Keratinocyte (primary cell): ENCODE data around the gene AGFG1. TPM values are rescaled to one million over a fixed set of nuclear protein-coding genes. Genes with fewer than 3 reads are reported as not detected.

Experiments
- DNase-seq: peaks from one replicate; pipeline ENCODE4 v3.0.0-alpha.2; 2011; ENCODE audit warnings: low read depth, missing footprints, low spot score
- FAIRE-seq: peaks from 2 replicates; lab custom pipeline; 2011; peaks lifted over from hg19 to GRCh38; lab: Jason Lieb, UNC
- H2AFZ ChIP-seq: 2 replicates; pipeline ENCODE4 v1.6.0; 2012; ENCODE audit warnings: low read length, control low read depth, inconsistent platforms; ENCODE audit not compliant: control insufficient read depth
- H3K27ac ChIP-seq: 2 replicates; pipeline ENCODE4 v1.5.1; 2011; ENCODE audit warnings: low read length; ENCODE audit not compliant: control insufficient read depth, insufficient read depth
- H3K27me3 ChIP-seq: 3 replicates; pipeline ENCODE4 v1.6.0; 2011; ENCODE audit warnings: low read length; ENCODE audit not compliant: control insufficient read depth, insufficient read depth; ENCODE audit errors: extremely low read depth
- H3K36me3 ChIP-seq, 2 experiments: 2 replicates in 1 of 2; 3 replicates in 1 of 2; pipeline ENCODE4 v1.5.1; 2011; ENCODE audit warnings: low read length in 2 of 2, mild to moderate bottlenecking in 1 of 2; ENCODE audit not compliant: control insufficient read depth in 2 of 2, insufficient read depth in 2 of 2; ENCODE audit errors: extremely low read depth in 1 of 2
- H3K4me1 ChIP-seq: 3 replicates; pipeline ENCODE4 v1.5.1; 2011; ENCODE audit warnings: low read length; ENCODE audit not compliant: control insufficient read depth, insufficient read depth; ENCODE audit errors: extremely low read depth
- H3K4me2 ChIP-seq: 3 replicates; pipeline ENCODE4 v1.6.0; 2011; ENCODE audit warnings: low read depth, low read length; ENCODE audit not compliant: control insufficient read depth, insufficient read depth; ENCODE audit errors: extremely low read depth
- H3K4me3 ChIP-seq, 3 experiments: fragments of 200-600 bp in 1 of 3; sonication (generic) in 1 of 3; 2 replicates in 2 of 3; 3 replicates in 1 of 3; pipeline ENCODE4 v1.5.1; 2011 to 2016; ENCODE audit warnings: low read length in 3 of 3, mild to moderate bottlenecking in 3 of 3, control low read depth in 2 of 3, inconsistent platforms in 1 of 3, low read depth in 1 of 3, mixed read lengths in 1 of 3, mixed run types in 1 of 3, moderate library complexity in 1 of 3; ENCODE audit not compliant: control insufficient read depth in 2 of 3, insufficient read depth in 2 of 3; ENCODE audit errors: extremely low read depth in 1 of 3
- H3K79me2 ChIP-seq: 2 replicates; pipeline ENCODE4 v1.6.0; 2012; ENCODE audit warnings: low read length; ENCODE audit not compliant: control insufficient read depth, insufficient read depth
- H3K9ac ChIP-seq: 3 replicates; pipeline ENCODE4 v1.6.0; 2011; ENCODE audit warnings: low read length; ENCODE audit not compliant: control insufficient read depth, insufficient read depth; ENCODE audit errors: extremely low read depth
- H3K9me1 ChIP-seq: 3 replicates; pipeline ENCODE4 v1.6.0; 2011; ENCODE audit warnings: low read length; ENCODE audit not compliant: control insufficient read depth, insufficient read depth; ENCODE audit errors: extremely low read depth
- H3K9me3 ChIP-seq: 2 replicates; pipeline ENCODE4 v1.5.1; 2012; ENCODE audit warnings: low read depth, low read length; ENCODE audit not compliant: control insufficient read depth
- H4K20me1 ChIP-seq: 3 replicates; pipeline ENCODE4 v1.6.0; 2011; ENCODE audit warnings: low read length; ENCODE audit not compliant: control insufficient read depth, insufficient read depth; ENCODE audit errors: extremely low read depth
- EZH2 ChIP-seq: IDR thresholded peaks from one replicate; pipeline ENCODE4 v1.6.1; 2012; ENCODE audit warnings: inconsistent platforms, mild to moderate bottlenecking, low read length, moderate library complexity
- dilution Hi-C: fragments of 300-500 bp; cut with MboI; formaldehyde crosslinking; loops from one replicate; pipeline ENCODE4 v1.7.0; 2020; ENCODE audit warnings: low sequenced_read_pairs; ENCODE audit not compliant: extremely low pct_ligation_motif_present
- polyA plus RNA-seq, 5 experiments: library from polyadenylated mRNA; depleted of rRNA in 3 of 5; stranded (reverse) in 3 of 5; stranded (forward) in 1 of 5; unstranded in 1 of 5; fragments of >200 nt; gene quantifications; 1 replicate in 1 of 5; 2 replicates in 3 of 5; 3 replicates in 1 of 5; pipeline versions ENCODE4 v1.2.1 to v1.2.3, GENCODE V29; 2011 to 2012; ENCODE audit warnings: missing spikeins in 2 of 5, low read depth in 1 of 5, low replicate concordance in 1 of 5
- TF ChIP-seq, protein P1 (sequence below), 3 experiments: IDR thresholded peaks in 1 of 3; conservative IDR thresholded peaks in 1 of 3; optimal IDR thresholded peaks in 1 of 3; 2 replicates in 2 of 3; 3 replicates in 1 of 3; pipeline versions ENCODE3 to v1.5.1; 2011; ENCODE audit warnings: low read length in 3 of 3, mild to moderate bottlenecking in 3 of 3, moderate library complexity in 2 of 3, control low read depth in 1 of 3, inconsistent platforms in 1 of 3; ENCODE audit not compliant: insufficient read depth in 2 of 3; ENCODE audit errors: extremely low read depth in 1 of 3

The AGFG1 gene
- polyA plus RNA-seq, 1 donor (not counting 4 experiments of a cell fraction or from before 2014, with no cell fraction given): 111 TPM

DNA sequence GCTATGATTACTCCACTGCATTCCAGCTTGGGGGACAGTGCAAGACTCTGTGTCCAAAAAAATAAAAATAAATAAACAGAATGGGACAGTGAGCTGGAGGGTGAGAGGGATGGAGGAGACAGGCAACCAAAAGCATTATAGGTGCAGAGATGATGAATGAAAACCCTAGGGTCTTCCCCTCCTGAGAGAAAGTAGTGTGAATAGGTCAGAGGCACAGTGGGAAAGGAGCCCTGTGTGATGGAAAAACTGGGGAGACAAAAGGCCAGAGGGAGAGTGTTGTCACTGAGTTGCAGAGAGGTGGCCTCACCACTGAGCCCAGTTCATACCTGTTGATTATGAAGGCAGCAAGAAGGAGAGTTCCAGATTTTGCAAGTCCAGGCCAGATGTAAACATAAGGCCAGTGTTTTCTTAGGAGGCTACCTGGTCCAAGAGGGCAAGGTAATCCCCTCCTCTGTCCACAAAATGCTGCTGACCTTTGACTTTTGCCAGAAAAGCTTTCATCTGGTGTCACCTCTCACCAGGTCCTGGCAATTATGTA, 17.6 kb upstream of the AGFG1 start:
- no peak overlapping the region for H3K4me2 ChIP-seq
- H2AFZ ChIP-seq: no peak overlapping the region
- no peaks in the 10 kb centered on the region for H3K27me3 ChIP-seq
- no peaks in the 10 kb centered on the region for H3K79me2 ChIP-seq
- H3K9me1 ChIP-seq: no peaks in the 10 kb centered on the region
- DNase-seq (no peak), FAIRE-seq (no peak)
- no peak overlapping the region for H3K9ac ChIP-seq
- TF ChIP-seq, protein P1, sequence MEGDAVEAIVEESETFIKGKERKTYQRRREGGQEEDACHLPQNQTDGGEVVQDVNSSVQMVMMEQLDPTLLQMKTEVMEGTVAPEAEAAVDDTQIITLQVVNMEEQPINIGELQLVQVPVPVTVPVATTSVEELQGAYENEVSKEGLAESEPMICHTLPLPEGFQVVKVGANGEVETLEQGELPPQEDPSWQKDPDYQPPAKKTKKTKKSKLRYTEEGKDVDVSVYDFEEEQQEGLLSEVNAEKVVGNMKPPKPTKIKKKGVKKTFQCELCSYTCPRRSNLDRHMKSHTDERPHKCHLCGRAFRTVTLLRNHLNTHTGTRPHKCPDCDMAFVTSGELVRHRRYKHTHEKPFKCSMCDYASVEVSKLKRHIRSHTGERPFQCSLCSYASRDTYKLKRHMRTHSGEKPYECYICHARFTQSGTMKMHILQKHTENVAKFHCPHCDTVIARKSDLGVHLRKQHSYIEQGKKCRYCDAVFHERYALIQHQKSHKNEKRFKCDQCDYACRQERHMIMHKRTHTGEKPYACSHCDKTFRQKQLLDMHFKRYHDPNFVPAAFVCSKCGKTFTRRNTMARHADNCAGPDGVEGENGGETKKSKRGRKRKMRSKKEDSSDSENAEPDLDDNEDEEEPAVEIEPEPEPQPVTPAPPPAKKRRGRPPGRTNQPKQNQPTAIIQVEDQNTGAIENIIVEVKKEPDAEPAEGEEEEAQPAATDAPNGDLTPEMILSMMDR (optimal IDR thresholded peaks at IDR 0.05 in 1 of 3, IDR thresholded peaks at IDR 0.05 in 1 of 3, conservative IDR thresholded peaks at IDR 0.05 in 1 of 3; ENCODE audit: extremely low read depth in 1 of 3, insufficient read depth in 2 of 3, low read length in 3 of 3): no peak
- TF ChIP-seq EZH2: no peak
- H3K4me1 ChIP-seq: no peaks in the 10 kb centered on the region
- H3K4me3 ChIP-seq: no peak overlapping the region
- H3K27ac ChIP-seq: no peak overlapping the region
- dilution Hi-C loops: no loop called here
- no peaks in the 10 kb centered on the region for H3K36me3 ChIP-seq
- H4K20me1 ChIP-seq: no peaks in the 10 kb centered on the region
- H3K9me3 ChIP-seq: no peaks in the 10 kb centered on the region

DNA sequence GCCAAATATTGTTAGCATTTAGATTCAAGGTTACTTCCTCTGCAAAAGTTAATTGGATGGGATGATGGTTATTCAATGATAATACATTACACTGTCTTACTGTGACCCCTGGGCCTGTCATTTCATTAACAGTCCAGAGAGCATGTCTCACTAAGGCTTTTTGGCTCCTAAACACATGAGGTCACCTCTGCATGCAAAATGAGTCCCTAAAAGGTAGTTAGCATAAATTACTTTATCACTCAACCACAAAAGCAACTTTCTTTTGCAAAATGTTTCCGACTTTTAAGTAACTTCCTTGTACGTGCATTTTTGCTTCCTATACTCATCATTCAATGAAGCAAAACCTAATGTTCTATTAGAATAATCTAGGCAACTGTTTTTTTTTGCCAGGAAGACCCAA, 16.8 kb upstream of the AGFG1 start:
- Histone ChIP-seq H3K4me2 (no peak overlapping the region), H4K20me1 (no peaks in the 10 kb centered on the region), H3K27me3 (no peaks in the 10 kb centered on the region), H3K4me1 (no peaks in the 10 kb centered on the region), H3K9ac (no peak overlapping the region), H3K36me3 (no peaks in the 10 kb centered on the region), H3K9me3 (no peaks in the 10 kb centered on the region), H3K27ac (no peak overlapping the region), H3K79me2 (no peaks in the 10 kb centered on the region), H3K4me3 (no peak overlapping the region), H3K9me1 (no peaks in the 10 kb centered on the region), H2AFZ (no peak overlapping the region)
- no peak for TF ChIP-seq EZH2
- TF ChIP-seq, protein P1 (optimal IDR thresholded peaks at IDR 0.05 in 1 of 3, IDR thresholded peaks at IDR 0.05 in 1 of 3, conservative IDR thresholded peaks at IDR 0.05 in 1 of 3; ENCODE audit: extremely low read depth in 1 of 3, insufficient read depth in 2 of 3, low read length in 3 of 3): no peak
- dilution Hi-C loops: no loop called here
- DNase-seq: no peak
- no peak for FAIRE-seq
